Effector memory CD8-positive, alpha-beta T cell (primary cell): Measurements from ENCODE around the gene KHSRP.
A peak's percentile ranks its signal among the peaks of the same experiment; 100 is the strongest.

Source experiments
- ATAC-seq: fragments of 150-1000 bp; cut with Tn5 transposase; replicated peaks from 2 replicates; pipeline ENCODE4 v1.10.0; 2021; ENCODE audit warnings: mild to moderate bottlenecking, moderate library complexity
- DNase-seq, 3 experiments: peaks; one replicate each; pipeline ENCODE4 v3.0.0; 2021
- H3K27ac Mint-ChIP-seq, 2 donors: one replicate each; pipeline ENCODE4 v1.8.0; 2022; ENCODE audit warnings: mild to moderate bottlenecking in 2 of 2, mixed read lengths in 2 of 2, moderate library complexity in 2 of 2
- H3K27me3 Mint-ChIP-seq, 2 donors: one replicate each; pipeline ENCODE4 v1.8.0; 2022; ENCODE audit warnings: mixed read lengths in 2 of 2
- H3K36me3 Mint-ChIP-seq: one replicate; pipeline ENCODE4 v1.8.0; 2022; ENCODE audit warnings: mild to moderate bottlenecking, moderate library complexity, mixed read lengths; ENCODE audit not compliant: insufficient read depth
- H3K4me1 Mint-ChIP-seq, 2 donors: one replicate each; pipeline ENCODE4 v1.8.0; 2022; ENCODE audit warnings: low read depth in 2 of 2, mixed read lengths in 2 of 2
- H3K4me3 Mint-ChIP-seq, 2 donors: one replicate each; pipeline ENCODE4 v1.8.0; 2022; ENCODE audit warnings: mild to moderate bottlenecking in 2 of 2, mixed read lengths in 2 of 2, moderate library complexity in 2 of 2
- H3K9me3 Mint-ChIP-seq, 2 donors: one replicate each; pipeline ENCODE4 v1.8.0; 2022; ENCODE audit warnings: mixed read lengths in 2 of 2

KHSRP gene

GRCh38 chr19:6459262-6460098 lies 34.9 kb upstream of the KHSRP start, which contains the start of gene SLC25A23:
Gene SLC25A23 (minus strand): TSS chr19:6459792. CDS start chr19:6459628, 164 bp downstream.
- Mint-ChIP-seq H3K9me3 (no peaks in the 10 kb centered on the region), H3K27ac (peak within 1 kb of the TSS; percentile 73 to 92), H3K36me3 (peaks cover 20% of the 10 kb centered on the region), H3K27me3 (no peaks in the 10 kb centered on the region), H3K4me1 (peaks cover 11 to 18% of the 10 kb centered on the region in 2 donors), H3K4me3 (peak within 1 kb of the TSS; percentile 88 to 94)
- ATAC-seq = peak; percentile 14
- DNase-seq = peak; percentile 29 to 42 (median 37)

DNA sequence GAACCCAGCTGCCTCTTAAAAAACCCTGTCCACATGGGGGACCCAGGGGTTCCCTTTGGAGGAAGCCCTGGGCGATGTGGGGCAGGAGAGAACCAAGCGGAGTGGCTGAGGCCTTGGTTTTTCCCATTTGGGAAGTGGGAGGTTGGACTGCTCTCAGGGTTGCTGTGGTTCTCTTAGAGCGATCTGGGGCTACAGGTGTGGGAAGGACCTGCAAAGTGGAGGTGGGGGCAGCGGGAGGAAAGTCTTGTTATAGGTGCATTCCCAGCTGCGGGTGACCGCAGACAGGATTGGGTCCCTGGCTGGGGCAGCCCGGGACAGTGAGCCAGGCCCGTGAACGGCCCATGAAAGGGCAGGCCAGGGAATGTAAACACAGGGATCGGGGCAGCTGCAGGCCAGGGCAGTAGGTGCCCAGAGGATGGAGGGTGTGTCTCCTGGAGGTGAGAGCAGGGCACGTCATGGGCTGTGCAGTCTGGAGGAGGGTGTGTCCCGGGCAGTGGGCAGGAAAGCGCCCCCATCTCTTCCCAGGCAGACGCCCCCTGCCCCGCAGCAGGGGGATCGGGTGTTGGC lies 34.2 kb upstream of the KHSRP start:
- H3K36me3 Mint-ChIP-seq = peaks cover 20% of the 10 kb centered on the region
- DNase-seq (no peak), ATAC-seq (no peak)
- no peaks in the 10 kb centered on the region for H3K9me3 Mint-ChIP-seq
- peaks cover 11 to 14% of the 10 kb centered on the region in 2 donors for H3K4me1 Mint-ChIP-seq
- H3K27ac Mint-ChIP-seq = peak overlapping the region in 1 of 2 donors; percentile 89
- peak overlapping the region; percentile 88 to 93 for H3K4me3 Mint-ChIP-seq
- no peaks in the 10 kb centered on the region for H3K27me3 Mint-ChIP-seq

DNA sequence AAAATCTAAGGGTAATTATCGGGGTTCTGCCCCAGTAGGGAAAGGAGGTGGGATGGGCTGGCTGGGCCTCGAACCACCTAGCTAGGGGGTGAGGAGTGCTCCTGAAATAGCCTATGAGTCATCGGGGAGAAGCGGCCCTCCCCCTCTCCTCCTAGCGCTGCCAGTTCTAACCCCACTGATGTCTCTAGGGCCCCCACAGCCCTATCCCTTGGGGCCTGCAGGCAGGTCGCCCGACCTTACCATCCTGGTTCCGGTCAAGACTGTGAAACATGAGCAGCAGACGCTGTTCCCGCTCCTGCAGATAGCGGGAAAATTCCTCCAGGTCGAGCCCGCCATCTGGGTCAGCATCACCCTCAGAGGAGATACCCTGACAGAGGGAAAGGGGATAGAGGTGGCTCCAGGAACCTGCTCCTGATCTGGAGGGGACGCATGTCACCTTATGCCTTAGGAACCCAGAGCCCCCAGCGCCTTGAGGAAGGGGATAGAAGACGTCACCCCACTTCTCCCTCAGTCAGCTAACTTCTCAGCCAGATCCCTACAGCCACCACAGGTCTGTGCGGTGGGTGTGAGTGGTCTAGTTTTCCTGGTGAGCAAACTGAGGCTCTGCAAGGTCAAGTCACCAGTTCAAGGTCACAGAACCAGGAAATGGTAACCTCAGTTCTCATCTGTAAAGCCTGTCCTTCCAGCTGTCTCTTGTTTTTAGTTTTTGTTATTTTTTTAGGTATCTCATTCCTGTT lies 33.5 kb upstream of the KHSRP start:
- peak overlapping the region in 1 of 2 donors; percentile 89 for H3K27ac Mint-ChIP-seq
- H3K4me3 Mint-ChIP-seq = peak overlapping the region; percentile 88 to 93
- peaks cover 23% of the 10 kb centered on the region for H3K36me3 Mint-ChIP-seq
- DNase-seq (no peak), ATAC-seq (no peak)
- H3K27me3 Mint-ChIP-seq = no peaks in the 10 kb centered on the region
- H3K9me3 Mint-ChIP-seq = no peaks in the 10 kb centered on the region
- peaks cover 11 to 13% of the 10 kb centered on the region in 2 donors for H3K4me1 Mint-ChIP-seq

DNA sequence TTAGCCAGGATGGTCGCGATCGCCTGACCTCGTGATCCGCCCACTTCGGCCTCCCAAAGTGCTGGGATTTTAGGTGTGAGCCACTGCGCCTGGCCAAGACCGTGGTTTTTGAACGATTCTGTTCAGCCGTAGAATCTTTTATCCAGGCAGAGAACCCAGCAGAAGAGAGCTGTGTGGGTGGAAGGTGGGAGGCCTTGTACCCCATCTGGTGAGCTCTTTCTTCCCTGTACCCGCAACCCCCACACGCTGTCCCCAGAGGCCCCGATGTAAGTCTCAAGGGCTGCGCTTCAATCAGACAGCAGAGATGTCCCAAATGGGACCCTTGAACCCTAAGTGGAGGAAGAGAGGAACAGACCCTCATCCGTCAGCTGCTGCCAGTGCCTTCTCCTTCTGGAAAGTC lies 31.3 kb upstream of the KHSRP start:
- H3K27ac Mint-ChIP-seq = no peak overlapping the region
- no peak overlapping the region for H3K4me3 Mint-ChIP-seq
- no peaks in the 10 kb centered on the region for H3K9me3 Mint-ChIP-seq
- DNase-seq (no peak), ATAC-seq (no peak)
- H3K27me3 Mint-ChIP-seq = no peaks in the 10 kb centered on the region
- H3K4me1 Mint-ChIP-seq = peaks cover 11 to 13% of the 10 kb centered on the region in 2 donors
- H3K36me3 Mint-ChIP-seq = peaks cover 21% of the 10 kb centered on the region

- H3K27me3 Mint-ChIP-seq = no peaks in the 10 kb centered on the region
- no peaks in the 10 kb centered on the region for H3K9me3 Mint-ChIP-seq
- peaks cover 10% of the 10 kb centered on the region for H3K36me3 Mint-ChIP-seq
- DNase-seq = no peak
- H3K27ac Mint-ChIP-seq = no peak overlapping the region
- ATAC-seq = no peak
- H3K4me3 Mint-ChIP-seq = no peak overlapping the region
- H3K4me1 Mint-ChIP-seq = peaks cover 6% of the 10 kb centered on the region in 2 donors
Measured at GRCh38 chr19:6453951-6454565, 29.4 kb upstream of the KHSRP start.

- peaks cover 6% of the 10 kb centered on the region for H3K36me3 Mint-ChIP-seq
- ATAC-seq = no peak
Measured at GRCh38 chr19:6452899-6453298, 28.3 kb upstream of the KHSRP start.

GRCh38 chr19:6452223-6452614 lies 27.6 kb upstream of the KHSRP start:
- H3K4me1 Mint-ChIP-seq = no peaks in the 10 kb centered on the region
- no peak for ATAC-seq
- no peak overlapping the region for H3K27ac Mint-ChIP-seq
- DNase-seq = no peak
- H3K9me3 Mint-ChIP-seq = no peaks in the 10 kb centered on the region
- no peaks in the 10 kb centered on the region for H3K27me3 Mint-ChIP-seq
- no peak overlapping the region for H3K4me3 Mint-ChIP-seq
- peaks cover 6% of the 10 kb centered on the region for H3K36me3 Mint-ChIP-seq

More at GRCh38 chr19:6452899-6453298, 28.3 kb upstream of the KHSRP start:
- Mint-ChIP-seq H3K27me3 (no peaks in the 10 kb centered on the region), H3K4me1 (no peaks in the 10 kb centered on the region), H3K4me3 (no peak overlapping the region), H3K27ac (no peak overlapping the region), H3K9me3 (no peaks in the 10 kb centered on the region)
- no peak for DNase-seq

DNA sequence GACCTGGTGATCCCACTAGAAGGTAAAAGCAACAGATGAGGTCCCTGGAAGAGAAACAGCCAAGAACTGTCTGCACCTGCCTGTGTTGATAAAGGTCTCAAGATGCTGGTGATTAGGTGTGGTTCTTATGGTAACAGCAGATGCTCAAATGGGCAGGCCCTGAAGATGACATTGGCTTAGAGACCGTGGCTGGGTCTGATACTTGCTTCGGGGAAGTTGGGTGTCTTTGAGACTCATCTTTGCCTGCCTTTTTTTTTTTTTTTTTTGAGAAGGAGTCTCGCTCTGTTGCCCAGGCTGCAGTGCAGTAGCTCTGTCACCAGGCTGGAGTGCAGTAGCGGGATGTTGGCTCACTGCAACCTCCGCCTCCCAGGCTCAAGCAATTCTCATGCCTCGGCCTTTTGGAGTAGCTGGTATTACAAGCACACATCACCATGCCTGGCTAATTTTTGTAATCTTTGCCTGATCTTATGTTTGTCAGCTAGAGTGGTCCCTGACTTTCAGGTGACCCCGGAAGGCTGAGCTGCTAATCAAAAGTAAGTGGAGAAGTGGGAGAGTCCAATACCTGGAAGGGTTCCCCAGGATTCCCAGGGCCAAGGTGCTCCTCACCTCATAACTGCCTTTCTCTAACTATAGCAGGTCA lies 27.1 kb upstream of the KHSRP start:
- no peaks in the 10 kb centered on the region for H3K27me3 Mint-ChIP-seq
- H3K4me3 Mint-ChIP-seq = no peak overlapping the region
- H3K4me1 Mint-ChIP-seq = no peaks in the 10 kb centered on the region
- DNase-seq (no peak), ATAC-seq (no peak)
- H3K9me3 Mint-ChIP-seq = no peaks in the 10 kb centered on the region
- H3K36me3 Mint-ChIP-seq = peaks cover 6% of the 10 kb centered on the region
- no peak overlapping the region for H3K27ac Mint-ChIP-seq

- H3K27me3 Mint-ChIP-seq = no peaks in the 10 kb centered on the region
- no peaks in the 10 kb centered on the region for H3K4me1 Mint-ChIP-seq
- ATAC-seq (no peak), DNase-seq (no peak)
- peaks cover 6% of the 10 kb centered on the region for H3K36me3 Mint-ChIP-seq
- no peak overlapping the region for H3K27ac Mint-ChIP-seq
- no peak overlapping the region for H3K4me3 Mint-ChIP-seq
- H3K9me3 Mint-ChIP-seq = no peaks in the 10 kb centered on the region
Measured at GRCh38 chr19:6450166-6450565, 25.6 kb upstream of the KHSRP start.

GRCh38 chr19:6448045-6448444 lies 23.4 kb upstream of the KHSRP start:
- H3K4me3 Mint-ChIP-seq = no peak overlapping the region

DNA sequence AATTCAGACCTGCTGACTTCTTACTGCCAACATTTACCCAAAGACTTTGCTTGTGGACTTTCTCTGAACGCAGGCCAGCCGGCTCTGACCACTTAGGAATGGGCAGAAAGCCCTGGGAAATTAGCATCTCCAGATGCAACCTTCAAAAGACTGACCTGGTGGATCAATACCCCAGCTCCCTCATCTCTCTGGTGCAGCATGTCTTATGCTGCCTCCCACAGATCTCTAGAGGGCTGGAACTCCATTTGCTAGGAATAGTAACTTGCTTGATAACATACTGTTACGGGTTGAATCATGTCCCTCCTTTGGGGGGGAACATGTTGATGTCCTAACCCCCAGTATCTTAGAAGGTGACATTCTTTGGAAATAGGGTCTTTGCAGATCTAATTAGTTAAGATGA lies 21.8 kb upstream of the KHSRP start:
- Mint-ChIP-seq H3K27ac (no peak overlapping the region), H3K4me3 (no peak overlapping the region)

More at GRCh38 chr19:6448045-6448444, 23.4 kb upstream of the KHSRP start:
- no peak overlapping the region for H3K27ac Mint-ChIP-seq
- H3K9me3 Mint-ChIP-seq = no peaks in the 10 kb centered on the region
- H3K27me3 Mint-ChIP-seq = no peaks in the 10 kb centered on the region
- no peaks in the 10 kb centered on the region for H3K4me1 Mint-ChIP-seq
- ATAC-seq (no peak), DNase-seq (no peak)
- H3K36me3 Mint-ChIP-seq = peaks cover 2% of the 10 kb centered on the region

GRCh38 chr19:6443986-6444385 lies 19.4 kb upstream of the KHSRP start:
- Mint-ChIP-seq H3K27ac (no peak overlapping the region), H3K27me3 (no peaks in the 10 kb centered on the region), H3K36me3 (no peaks in the 10 kb centered on the region), H3K4me1 (peaks cover 0 to 5% of the 10 kb centered on the region in 2 donors), H3K9me3 (no peaks in the 10 kb centered on the region), H3K4me3 (no peak overlapping the region)
- ATAC-seq (no peak), DNase-seq (no peak)

More for the DNA sequence above, 21.8 kb upstream of the KHSRP start:
- H3K36me3 Mint-ChIP-seq = peaks cover 2% of the 10 kb centered on the region
- H3K9me3 Mint-ChIP-seq = no peaks in the 10 kb centered on the region
- no peak for DNase-seq
- ATAC-seq = no peak
- peaks cover 0 to 2% of the 10 kb centered on the region in 2 donors for H3K4me1 Mint-ChIP-seq
- no peaks in the 10 kb centered on the region for H3K27me3 Mint-ChIP-seq
